BE2C (cell line): ENCODE data around the gene AGBL4.
"Not testable (repeated sequence)": the region's sequence is repeated elsewhere in the genome, so short reads cannot be mapped to it uniquely, and the experiment has no call there.

Experiments
- DNase-seq: peaks from one replicate; pipeline ENCODE4 v3.0.0-alpha.2; 2020
- H3K27me3 ChIP-seq: fragments of 250-450 bp; sonication (Bioruptor Pico); 2 replicates; pipeline ENCODE4 v1.5.1; 2020; ENCODE audit warnings: mild to moderate bottlenecking
- H3K36me3 ChIP-seq: fragments of 250-450 bp; sonication (Bioruptor Pico); 2 replicates; pipeline ENCODE4 v1.5.1; 2020; ENCODE audit warnings: mild to moderate bottlenecking
- H3K4me1 ChIP-seq: fragments of 250-450 bp; sonication (Bioruptor Pico); 2 replicates; pipeline ENCODE4 v1.5.1; 2020
- H3K4me3 ChIP-seq: 2 replicates; pipeline ENCODE4 v1.5.1; 2011; ENCODE audit warnings: low read depth, low read length
- H3K9me3 ChIP-seq: fragments of 250-450 bp; sonication (Bioruptor Pico); 2 replicates; pipeline ENCODE4 v1.5.1; 2020
- TF ChIP-seq, protein P1 (sequence below): IDR thresholded peaks from 2 replicates; pipeline ENCODE4 v1.5.1; 2012; ENCODE audit warnings: mild to moderate bottlenecking, low read depth, low read length

AGBL4 gene

DNA sequence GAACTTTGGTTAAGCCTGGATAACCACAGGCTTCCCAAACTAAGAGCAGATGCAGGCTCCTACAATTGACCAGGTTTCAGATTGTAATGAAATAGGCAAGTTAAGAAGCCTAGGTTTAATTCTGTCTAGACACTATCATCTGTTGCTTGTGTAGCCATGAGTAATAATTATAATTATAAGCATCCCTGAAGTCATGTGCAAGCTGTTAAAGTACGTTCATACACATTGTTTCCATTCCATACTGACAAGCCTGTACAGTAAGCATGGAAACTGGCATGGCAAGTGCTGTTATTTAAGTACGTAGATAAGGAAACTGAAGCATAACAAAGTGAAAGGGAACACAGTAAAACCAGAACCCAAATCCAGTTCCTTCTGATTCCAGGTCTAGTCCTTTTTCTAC is 689.8 kb downstream of the AGBL4 start:
- TF ChIP-seq, protein P1, sequence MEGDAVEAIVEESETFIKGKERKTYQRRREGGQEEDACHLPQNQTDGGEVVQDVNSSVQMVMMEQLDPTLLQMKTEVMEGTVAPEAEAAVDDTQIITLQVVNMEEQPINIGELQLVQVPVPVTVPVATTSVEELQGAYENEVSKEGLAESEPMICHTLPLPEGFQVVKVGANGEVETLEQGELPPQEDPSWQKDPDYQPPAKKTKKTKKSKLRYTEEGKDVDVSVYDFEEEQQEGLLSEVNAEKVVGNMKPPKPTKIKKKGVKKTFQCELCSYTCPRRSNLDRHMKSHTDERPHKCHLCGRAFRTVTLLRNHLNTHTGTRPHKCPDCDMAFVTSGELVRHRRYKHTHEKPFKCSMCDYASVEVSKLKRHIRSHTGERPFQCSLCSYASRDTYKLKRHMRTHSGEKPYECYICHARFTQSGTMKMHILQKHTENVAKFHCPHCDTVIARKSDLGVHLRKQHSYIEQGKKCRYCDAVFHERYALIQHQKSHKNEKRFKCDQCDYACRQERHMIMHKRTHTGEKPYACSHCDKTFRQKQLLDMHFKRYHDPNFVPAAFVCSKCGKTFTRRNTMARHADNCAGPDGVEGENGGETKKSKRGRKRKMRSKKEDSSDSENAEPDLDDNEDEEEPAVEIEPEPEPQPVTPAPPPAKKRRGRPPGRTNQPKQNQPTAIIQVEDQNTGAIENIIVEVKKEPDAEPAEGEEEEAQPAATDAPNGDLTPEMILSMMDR, result no peak
- Histone ChIP-seq H3K4me3 (no peak overlapping the region), H3K27me3 (no peaks in the 10 kb centered on the region), H3K36me3 (no peaks in the 10 kb centered on the region), H3K4me1 (no peaks in the 10 kb centered on the region), H3K9me3 (no peaks in the 10 kb centered on the region)
- DNase-seq, result no peak

DNA sequence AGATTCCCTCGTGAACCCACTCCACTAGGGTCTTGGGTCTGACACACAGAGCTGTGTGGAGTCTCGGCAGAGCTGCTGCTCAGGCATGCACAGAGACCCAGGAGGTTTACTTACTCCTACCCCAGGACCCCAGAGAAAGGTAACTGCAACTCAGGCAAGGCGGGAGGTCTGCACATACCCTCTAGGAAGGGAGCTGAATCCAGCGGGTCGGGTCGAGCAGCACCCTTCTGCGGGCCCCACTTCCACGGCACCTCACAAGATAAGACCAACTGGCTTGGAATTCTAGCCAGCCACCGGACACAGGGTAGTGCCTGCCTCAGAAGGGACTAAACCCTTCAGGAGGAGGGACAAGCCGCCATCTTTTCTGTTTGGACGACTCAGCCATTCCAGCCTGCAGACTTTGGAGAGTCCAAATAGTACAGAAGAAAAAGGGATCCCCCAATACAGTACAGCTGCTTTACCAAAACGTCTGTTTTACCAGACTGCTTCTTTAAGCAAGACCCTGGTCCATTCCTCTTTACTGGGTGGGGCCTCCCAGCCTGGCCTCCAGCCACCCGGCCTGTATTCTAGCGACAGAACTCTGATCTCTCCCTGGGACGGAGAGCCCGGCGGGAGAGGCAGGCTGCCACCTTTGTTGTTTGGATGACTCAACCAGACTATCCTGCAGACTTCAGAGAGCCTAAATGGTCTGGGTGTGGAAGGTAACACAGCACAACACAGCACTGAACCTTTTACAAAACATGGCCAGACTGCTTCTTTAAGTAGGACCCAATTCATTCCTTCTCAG is 692.5 kb downstream of the AGBL4 start:
- no peak for DNase-seq
- H3K27me3 ChIP-seq, result no peaks in the 10 kb centered on the region
- no peaks in the 10 kb centered on the region for H3K9me3 ChIP-seq
- no peak overlapping the region for H3K4me3 ChIP-seq
- H3K36me3 ChIP-seq, result no peaks in the 10 kb centered on the region
- H3K4me1 ChIP-seq, result no peaks in the 10 kb centered on the region
- TF ChIP-seq, protein P1, result no peak

DNA sequence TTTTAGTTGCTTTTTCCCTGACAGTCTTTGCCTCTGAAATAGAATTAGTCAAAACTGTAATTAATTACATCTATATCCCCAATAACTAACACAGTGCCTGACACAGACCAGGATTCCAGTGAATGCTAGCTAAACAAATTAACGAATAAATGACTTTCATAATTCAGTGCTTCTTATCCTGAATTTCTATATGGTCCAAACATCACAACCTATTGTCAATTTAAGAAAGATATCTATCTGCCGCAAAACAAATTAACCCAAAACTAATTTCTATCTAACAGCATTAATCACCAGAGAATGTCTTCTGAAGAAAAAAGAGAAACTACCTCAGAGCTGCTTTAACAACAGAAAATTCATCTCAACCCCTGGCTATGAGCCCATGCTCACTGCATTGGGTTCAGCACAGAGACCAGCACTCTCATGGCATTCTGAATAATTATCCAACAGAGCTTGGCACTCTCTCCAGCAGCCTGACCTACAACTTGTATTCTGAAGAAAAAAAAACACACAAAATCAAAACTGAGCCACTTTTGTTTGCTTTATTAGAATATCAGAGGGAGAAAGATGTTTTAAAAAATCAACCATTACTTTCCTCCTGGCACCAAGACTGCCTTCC is 699.7 kb downstream of the AGBL4 start:
- H3K36me3 ChIP-seq, result no peaks in the 10 kb centered on the region
- no peak for DNase-seq
- no peaks in the 10 kb centered on the region for H3K9me3 ChIP-seq
- H3K27me3 ChIP-seq, result no peaks in the 10 kb centered on the region
- H3K4me1 ChIP-seq, result no peaks in the 10 kb centered on the region
- TF ChIP-seq, protein P1, result no peak
- no peak overlapping the region for H3K4me3 ChIP-seq

DNA sequence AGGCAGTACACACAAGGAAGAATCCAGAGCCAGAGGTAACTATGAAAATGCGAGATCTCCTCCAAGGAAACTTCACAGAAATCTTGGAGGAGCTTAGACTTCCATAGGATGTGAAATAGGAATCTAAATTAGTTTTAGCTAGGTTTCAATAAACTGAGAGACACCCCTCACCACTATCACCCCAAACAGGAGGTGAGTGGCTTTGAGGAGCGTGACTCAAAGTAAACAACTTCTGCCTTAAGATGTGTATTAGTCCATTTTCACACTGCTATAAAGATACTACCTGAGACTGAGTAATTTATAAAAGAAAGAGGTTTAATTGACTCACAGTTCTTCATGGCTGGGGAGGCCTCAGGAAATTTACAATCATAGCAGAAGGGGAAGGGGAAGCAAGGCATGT is 703.3 kb downstream of the AGBL4 start:
- DNase-seq, H3K27me3 ChIP-seq, H3K36me3 ChIP-seq, H3K9me3 ChIP-seq, H3K4me1 ChIP-seq, H3K4me3 ChIP-seq: not testable (repeated sequence)

DNA sequence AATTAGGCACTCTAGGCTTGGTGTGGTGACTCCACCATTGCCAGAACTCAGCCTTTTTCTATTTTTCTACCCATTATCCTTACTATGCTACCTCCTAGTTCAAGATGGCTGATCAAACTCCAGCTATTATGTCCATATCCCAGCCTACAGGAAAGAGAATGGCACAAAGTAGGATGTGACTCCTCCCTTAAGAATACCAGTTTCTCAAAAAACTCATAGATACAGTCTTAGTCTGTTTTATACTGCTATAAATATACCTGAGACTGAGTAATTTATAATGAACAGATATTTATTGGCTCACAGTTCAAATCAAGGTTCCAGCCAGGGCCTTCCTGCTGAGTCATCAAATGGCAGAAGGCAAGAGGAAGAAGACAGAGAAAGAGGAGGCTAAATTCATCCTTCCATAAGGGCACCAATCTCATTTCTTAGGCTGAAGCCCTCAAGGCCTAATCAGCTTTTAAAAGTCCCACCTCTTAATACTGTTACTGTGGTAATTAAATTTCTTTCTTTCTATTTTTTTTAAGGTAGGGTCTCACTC is 704.3 kb downstream of the AGBL4 start:
- Histone ChIP-seq H3K4me1 (no peaks in the 10 kb centered on the region), H3K27me3 (no peaks in the 10 kb centered on the region), H3K4me3 (no peak overlapping the region), H3K9me3 (no peaks in the 10 kb centered on the region), H3K36me3 (no peaks in the 10 kb centered on the region)
- TF ChIP-seq, protein P1, result no peak
- DNase-seq, result no peak

DNA sequence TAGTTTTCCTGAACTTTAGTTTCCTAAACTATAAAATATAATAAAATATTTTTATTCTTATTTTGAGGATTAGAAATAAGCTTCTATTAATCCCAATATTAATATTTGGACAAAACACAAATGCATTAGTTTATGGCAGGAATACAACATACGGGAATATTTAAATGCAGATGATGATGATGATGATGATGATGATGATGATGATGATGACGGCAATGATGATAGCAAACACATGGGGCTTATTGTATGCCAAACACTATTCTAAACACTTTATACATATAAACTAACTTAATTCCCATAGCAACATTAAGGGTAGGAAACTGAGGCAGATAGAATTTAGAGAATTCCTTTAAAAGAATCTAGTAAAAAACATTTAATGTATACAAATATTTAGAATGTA is 705.5 kb downstream of the AGBL4 start:
- TF ChIP-seq, protein P1, result no peak
- Histone ChIP-seq H3K4me3 (no peak overlapping the region), H3K4me1 (no peaks in the 10 kb centered on the region), H3K36me3 (no peaks in the 10 kb centered on the region), H3K9me3 (no peaks in the 10 kb centered on the region), H3K27me3 (no peaks in the 10 kb centered on the region)
- DNase-seq, result no peak
